CD4-positive, alpha-beta T cell treated with Interleukin-4 for 4 hours (primary cell): Measurements from ENCODE around the gene FOXD1.
"Not testable (repeated sequence)": the region's sequence is repeated elsewhere in the genome, so short reads cannot be mapped to it uniquely, and the experiment has no call there.

Experiments
- DNase-seq: peaks from one replicate; pipeline ENCODE4 v3.0.0-alpha.2; 2020

Gene FOXD1

GRCh38 chr5:73411936-73412596, 36.5 kb downstream of the FOXD1 start:
- no peak for DNase-seq

DNA sequence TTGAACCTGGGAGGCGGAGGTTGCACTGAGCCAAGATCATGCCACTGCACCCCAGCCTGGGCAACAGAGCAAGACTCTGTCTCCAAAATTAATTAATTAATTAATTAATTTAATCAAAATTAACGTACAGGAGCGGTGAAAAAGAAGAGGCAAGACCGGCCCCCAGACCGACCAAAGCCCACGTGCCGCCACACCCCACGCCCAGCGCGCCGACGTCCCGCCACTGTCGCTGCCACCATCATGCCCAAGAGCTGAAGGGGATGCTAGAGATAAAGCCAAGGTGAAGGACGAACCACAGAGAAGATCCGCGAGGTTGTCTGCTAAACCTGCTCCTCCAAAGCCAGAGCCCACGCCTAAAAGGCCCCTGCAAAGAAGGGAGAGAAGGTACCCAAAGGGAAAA, 38.6 kb downstream of the FOXD1 start:
- DNase-seq, result not testable (repeated sequence)

GRCh38 chr5:73405691-73406090, 42.9 kb downstream of the FOXD1 start:
- DNase-seq, result no peak

DNA sequence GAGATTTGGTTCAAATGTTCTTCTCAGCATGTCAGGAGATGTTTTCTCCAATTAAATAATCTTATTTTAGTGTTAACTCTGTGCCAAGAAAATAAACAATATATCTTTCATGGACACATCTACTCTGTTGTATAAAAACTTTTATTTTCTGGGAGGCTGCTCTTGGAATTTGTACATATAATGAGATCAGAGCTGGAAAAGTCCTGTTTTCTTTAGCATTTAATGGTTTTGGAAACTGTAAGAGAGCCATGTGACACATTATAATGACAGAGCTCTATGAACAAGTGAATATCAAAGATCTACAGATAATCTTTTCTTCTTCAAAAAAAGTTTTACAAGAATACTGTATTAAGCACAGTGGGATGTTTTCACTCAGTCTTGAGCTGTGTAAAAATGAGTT, 48.8 kb downstream of the FOXD1 start:
- no peak for DNase-seq
